CD4-positive, alpha-beta T cell treated with Interferon gamma for 1 hour (primary cell): ENCODE results near the gene ZNFX1.
"Not testable (repeated sequence)": the region's sequence is repeated elsewhere in the genome, so short reads cannot be mapped to it uniquely, and the experiment has no call there.

Source experiments
- DNase-seq: peaks from one replicate; pipeline ENCODE4 v3.0.0-alpha.2; 2020

The ZNFX1 gene

DNA sequence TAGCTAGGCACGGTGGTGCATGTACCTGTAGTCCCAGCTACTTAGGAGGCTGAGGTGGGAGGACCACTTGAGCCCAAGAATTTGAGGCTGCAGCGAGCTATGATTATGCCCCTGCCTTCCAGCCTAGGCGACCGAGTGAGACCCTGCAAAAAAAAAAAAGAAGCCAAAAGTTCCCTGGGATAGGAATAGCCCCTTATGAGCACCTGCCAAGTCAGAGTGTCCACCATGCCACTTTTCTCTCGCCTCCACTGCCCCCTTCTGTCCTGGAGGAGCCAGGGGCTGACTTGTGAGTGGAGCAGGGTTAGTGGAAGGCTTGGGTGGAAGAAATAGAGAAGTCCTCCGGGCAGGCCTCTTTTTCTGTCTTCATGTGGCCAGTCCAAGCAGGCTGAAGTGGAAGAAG is 70.8 kb downstream of the ZNFX1 start:
- no peak for DNase-seq

DNA sequence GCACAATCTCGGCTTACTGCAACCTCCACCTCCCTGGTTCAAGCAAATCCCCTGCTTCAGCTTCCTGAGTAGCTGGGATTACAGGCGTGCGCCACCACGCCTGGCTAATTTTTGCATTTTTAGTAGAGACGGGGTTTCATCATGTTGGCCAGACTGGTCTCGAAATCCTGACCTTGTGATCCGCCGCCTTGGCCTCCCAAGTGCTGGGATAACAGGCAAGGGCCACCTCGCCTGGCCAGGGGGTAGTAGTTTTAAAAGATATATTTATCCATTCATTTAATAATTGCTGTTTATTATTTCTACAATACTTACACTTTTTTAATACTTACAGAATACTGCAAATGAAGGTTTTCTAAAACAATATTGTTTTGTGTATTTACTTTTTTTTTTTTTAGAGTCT is 74.1 kb downstream of the ZNFX1 start:
- no peak for DNase-seq

DNA sequence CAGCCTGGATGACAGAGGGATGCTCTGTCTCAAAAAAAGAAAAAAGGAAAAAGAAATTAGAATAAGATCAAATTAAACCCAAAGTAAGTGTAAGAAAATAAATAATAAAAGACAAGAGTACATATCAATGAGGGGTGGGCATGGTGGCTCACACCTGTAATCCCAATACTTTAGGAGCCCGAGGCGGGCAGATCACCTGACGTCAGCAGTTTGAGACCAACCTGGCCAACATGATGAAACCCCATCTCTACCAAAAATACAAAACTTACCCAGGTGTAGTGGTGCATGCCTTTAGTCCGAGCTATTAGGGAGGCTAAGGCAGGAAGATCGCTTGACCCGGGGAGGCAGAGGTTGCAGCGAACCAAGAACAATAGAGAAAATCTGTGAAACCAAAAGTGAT is 74.8 kb downstream of the ZNFX1 start:
- no peak for DNase-seq

DNA sequence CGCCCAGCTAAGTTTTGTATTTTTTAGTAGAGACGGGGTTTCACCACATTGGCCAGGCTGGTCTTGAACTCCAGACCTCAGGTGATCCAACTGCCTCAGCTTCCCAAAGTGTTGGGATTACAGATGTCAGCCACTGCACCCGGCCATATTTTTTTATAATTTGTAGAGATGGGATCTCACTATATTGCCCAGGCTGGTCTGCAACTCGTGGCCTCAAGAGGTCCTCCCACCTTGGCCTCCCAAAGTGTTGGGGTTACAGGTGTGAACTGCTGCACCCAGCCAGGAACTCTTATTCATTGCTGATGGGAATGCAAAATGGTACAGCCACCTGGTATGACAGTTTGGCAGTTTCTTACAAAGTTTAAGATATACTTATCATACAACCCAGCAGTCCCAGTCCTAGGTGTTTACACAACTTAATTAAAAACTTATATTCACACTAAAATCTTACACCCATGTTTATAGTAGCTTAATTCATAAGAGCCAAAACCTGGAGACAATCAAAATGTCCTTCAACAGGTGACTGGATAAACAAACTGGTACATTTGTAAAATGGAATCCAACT is 78.0 kb downstream of the ZNFX1 start:
- DNase-seq: no peak

DNA sequence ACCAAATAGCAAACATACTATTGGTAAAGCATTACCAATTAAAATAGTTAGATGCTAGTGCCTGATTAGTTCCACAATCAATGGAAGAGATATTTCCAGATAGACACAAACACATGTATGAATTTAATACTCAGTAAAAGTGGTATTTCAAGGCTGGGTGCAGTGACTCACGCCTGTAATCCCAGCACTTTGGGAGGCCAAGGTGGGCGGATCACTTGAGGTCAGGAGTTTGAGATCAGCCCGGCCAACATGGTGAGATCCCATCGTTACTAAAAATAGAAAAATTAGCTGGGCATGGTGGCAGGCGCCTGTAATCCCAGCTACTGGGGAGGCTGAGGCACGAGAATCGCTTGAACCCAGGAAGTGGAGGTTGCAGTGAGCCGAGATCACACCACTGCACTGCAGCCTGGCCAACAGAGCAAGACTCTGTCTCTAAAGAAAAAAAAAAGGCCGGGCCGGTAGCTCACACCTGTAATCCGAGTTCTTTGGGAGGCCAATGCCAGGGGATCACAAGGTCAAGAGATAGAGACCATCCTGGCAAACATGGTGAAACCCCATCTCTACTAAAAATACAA is 84.8 kb downstream of the ZNFX1 start:
- not testable (repeated sequence) for DNase-seq
